Mucosa of stomach (tissue), 1 donor: Measurements from ENCODE around the gene TMEM116.
"Not testable (repeated sequence)": the region's sequence is repeated elsewhere in the genome, so short reads cannot be mapped to it uniquely, and the experiment has no call there.

Experiments used
- H3K27me3 ChIP-seq: one replicate; pipeline ENCODE4 v1.7.0; 2013; ENCODE audit warnings: mild to moderate bottlenecking, low read length; ENCODE audit not compliant: control insufficient read depth, insufficient read depth
- H3K36me3 ChIP-seq: one replicate; pipeline ENCODE4 v1.7.0; 2013; ENCODE audit warnings: low read length; ENCODE audit not compliant: control insufficient read depth, insufficient read depth
- H3K4me1 ChIP-seq: one replicate; pipeline ENCODE4 v1.7.0; 2013; ENCODE audit warnings: mild to moderate bottlenecking, low read length; ENCODE audit not compliant: control insufficient read depth, insufficient read depth
- H3K4me3 ChIP-seq: one replicate; pipeline ENCODE4 v1.7.0; 2013; ENCODE audit warnings: low read length
- H3K9ac ChIP-seq: one replicate; pipeline ENCODE4 v1.7.0; 2013; ENCODE audit warnings: mild to moderate bottlenecking, low read length, moderate library complexity
- H3K9me3 ChIP-seq: one replicate; pipeline ENCODE4 v1.7.0; 2013; ENCODE audit warnings: mild to moderate bottlenecking, low read length, moderate library complexity; ENCODE audit not compliant: control insufficient read depth
- donor health status: Pancreatic carcinoma.

Gene TMEM116

DNA sequence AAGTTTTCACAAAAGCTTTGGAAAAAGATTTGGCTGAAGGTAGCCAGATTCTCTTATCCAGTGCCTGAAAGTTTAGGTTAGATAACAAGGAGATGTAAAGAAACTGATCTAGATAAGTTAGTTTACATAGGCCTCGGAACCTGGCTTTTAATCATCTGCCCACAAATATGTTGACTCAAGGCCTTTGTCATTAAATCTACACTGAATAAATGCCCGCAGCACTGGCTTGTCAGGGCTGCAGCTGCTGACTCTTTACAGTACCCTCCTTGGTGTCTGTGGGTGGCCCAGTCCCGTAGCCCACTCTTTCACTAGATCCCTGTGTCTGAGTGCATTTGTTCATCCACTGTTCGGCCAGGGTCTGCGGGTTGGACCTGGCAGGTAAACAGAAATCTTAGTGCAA lies 58.0 kb downstream of the TMEM116 start:
- Histone ChIP-seq H3K4me1 (no peaks in the 10 kb centered on the region), H3K9me3 (no peaks in the 10 kb centered on the region), H3K9ac (no peak overlapping the region), H3K36me3 (no peaks in the 10 kb centered on the region), H3K27me3 (no peaks in the 10 kb centered on the region), H3K4me3 (no peak overlapping the region)

DNA sequence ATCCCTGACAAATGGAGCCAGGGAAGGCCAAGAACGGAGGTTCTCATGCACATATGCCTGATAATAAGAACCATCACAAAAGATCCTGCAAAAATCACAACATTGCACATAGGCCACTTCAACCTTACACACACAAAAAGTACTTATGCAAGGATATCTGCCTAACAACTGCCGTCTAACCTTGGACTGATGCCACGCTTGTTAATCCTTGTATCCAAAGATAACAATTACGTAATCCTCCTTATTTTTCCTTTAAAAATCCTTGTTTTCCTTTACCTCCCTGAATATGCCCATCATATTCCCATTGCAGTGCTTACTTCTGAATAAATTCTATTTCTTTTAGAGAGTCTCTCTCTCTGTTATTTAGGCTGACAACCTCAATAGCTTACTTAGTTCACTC lies 59.5 kb downstream of the TMEM116 start:
- Histone ChIP-seq H3K9me3 (no peaks in the 10 kb centered on the region), H3K36me3 (no peaks in the 10 kb centered on the region), H3K4me3 (no peak overlapping the region), H3K27me3 (no peaks in the 10 kb centered on the region), H3K4me1 (no peaks in the 10 kb centered on the region), H3K9ac (no peak overlapping the region)

DNA sequence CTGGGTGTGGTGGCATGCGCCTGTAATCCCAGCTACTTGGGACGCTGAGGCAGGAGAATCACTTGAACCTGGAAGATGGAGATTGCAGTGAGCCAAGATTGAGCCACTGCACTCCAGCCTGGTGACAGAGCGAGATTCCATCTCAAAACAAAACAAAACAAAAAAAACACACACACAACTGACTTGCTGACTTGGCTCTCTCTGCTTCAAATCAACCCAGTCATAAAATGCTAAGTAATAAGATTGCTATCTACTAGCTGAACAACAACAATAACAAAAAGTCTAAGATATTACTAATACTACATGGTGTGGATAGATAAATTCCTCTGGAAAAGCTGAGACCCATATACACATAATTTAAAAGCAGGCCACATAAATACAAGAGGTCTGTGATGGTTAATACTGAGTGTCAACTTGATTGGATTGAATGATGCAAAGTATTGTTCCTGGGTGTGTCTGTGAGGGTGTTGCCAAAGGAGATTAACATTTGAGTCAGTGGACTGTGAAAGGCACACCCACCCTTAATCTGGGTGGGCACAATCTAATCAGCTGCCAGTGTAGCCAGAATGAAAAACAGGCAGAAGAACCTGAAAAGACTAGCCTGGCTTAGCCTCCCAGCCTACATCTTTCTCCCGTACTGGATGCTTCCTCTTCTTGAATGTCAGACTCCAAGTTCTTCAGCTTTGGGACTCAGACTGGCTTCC lies 60.7 kb downstream of the TMEM116 start:
- H3K9ac ChIP-seq, H3K36me3 ChIP-seq, H3K4me3 ChIP-seq, H3K27me3 ChIP-seq, H3K4me1 ChIP-seq, H3K9me3 ChIP-seq: not testable (repeated sequence)

DNA sequence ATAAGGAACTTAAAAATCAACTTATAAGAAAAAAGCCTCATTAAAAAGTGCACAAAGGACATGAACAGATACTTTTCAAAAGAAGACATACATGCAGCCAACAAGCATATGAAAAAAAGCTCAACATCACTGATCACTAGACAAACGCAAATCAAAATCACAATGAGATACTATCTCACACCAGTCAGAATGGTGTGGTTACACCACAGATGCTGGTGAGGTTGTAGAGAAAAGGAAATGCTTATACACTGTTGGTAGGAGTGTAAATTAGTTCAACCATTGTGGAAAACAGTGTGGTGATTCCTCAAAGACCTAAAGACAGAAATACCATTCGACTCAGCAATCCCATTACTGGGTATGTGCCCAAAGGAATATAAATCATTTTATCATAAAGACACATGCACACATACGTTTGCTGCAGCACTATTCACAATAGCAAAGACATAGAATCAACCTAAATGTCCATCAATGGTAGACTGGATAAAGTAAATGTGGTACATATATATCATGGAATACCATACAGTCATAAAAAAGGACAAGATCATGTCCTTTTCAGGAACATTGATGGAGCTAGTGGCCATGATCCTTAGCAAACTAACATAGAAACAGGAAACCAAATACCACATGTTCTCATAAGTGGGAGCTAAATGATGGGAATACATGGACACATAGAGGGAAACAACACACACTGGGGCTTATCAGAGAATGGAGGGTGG lies 61.8 kb downstream of the TMEM116 start:
- not testable (repeated sequence) for H3K4me3 ChIP-seq, H3K36me3 ChIP-seq, H3K4me1 ChIP-seq, H3K27me3 ChIP-seq, H3K9ac ChIP-seq, H3K9me3 ChIP-seq

DNA sequence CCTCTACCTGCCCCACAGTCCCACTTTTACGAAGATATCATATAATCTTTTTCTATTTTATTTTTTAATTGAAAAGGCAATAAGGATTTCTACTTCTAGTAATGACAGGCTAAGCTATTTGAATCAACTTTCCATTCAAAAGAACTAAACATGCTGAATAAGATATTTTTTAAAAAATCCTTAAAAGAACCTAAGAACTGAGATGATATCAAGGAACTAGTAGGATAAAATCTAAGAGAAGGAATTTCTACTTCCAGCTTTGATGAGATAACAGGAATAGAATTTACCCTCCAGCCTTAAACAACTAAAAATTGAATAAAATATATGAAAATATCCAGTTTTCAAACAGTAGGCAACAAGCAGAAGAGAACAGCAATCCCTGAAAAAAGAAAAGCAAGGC lies 69.0 kb downstream of the TMEM116 start:
- Histone ChIP-seq H3K27me3 (no peaks in the 10 kb centered on the region), H3K4me3 (no peak overlapping the region), H3K36me3 (no peaks in the 10 kb centered on the region), H3K4me1 (peaks cover 4% of the 10 kb centered on the region), H3K9me3 (no peaks in the 10 kb centered on the region), H3K9ac (no peak overlapping the region)

DNA sequence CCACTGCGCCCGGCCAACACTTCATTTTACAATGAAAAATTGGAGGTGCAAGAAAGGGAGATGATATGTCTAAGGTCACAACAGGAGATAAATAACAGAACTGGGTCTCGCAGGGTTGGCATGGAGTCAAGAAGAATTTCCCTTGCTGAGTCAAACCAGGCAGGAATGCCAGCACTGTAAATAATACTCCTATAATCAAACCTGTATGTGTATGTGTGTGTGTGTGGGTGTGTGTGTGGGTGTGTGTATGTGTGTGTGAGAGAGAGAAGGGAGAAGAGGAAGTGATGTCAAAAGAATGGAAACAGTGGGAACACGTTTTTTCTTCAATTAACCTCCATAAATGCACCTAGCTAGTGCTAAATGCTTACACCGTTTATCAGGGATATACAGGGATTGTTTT lies 70.4 kb downstream of the TMEM116 start:
- no peaks in the 10 kb centered on the region for H3K9me3 ChIP-seq

DNA sequence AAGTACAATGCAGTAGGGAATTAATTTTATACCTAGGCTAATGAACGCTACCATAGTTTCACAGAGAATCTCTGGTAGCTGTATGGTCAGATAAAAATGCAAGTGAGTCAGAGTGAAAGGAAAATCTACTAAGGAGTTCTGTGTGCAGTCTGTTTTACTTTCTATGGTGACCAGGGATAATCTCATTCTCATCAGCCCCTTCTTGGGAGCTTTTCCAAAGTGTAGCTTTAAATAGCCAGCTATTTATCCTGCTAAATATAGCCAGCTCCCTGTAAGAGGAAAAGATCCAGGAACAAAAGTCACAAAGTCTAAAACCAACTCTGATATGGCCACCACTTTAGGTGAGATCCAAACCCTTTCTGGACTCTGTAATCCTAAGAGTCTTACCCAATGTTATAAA lies 75.5 kb downstream of the TMEM116 start:
- no peak overlapping the region for H3K9ac ChIP-seq
- H3K9me3 ChIP-seq, result no peaks in the 10 kb centered on the region
- H3K4me1 ChIP-seq, result no peaks in the 10 kb centered on the region
- H3K36me3 ChIP-seq, result no peaks in the 10 kb centered on the region
- H3K4me3 ChIP-seq, result no peak overlapping the region
- H3K27me3 ChIP-seq, result no peaks in the 10 kb centered on the region

More for the DNA sequence above, 70.4 kb downstream of the TMEM116 start:
- Histone ChIP-seq H3K9ac (no peak overlapping the region), H3K4me1 (peaks cover 4% of the 10 kb centered on the region), H3K36me3 (no peaks in the 10 kb centered on the region), H3K27me3 (no peaks in the 10 kb centered on the region), H3K4me3 (no peak overlapping the region)

DNA sequence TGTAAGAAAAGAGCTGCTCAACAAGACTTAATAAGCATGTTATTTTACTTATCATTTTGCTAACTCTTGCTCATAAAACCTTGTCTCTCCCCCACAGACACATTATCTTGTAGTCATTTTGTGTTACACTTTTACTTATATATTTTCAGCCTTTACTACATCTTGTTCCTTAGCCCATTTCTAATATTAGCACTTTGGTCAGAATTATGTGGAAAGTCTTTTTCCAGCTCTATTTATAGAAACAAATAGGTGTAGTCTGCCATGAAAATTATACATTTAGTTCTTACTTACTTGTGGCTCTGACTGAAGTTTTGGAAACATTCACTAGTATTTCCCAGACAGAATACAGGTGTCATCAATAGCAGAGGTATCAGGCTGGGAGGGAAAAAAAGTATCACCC lies 76.1 kb downstream of the TMEM116 start:
- no peaks in the 10 kb centered on the region for H3K27me3 ChIP-seq
- no peak overlapping the region for H3K9ac ChIP-seq
- no peaks in the 10 kb centered on the region for H3K9me3 ChIP-seq
- no peaks in the 10 kb centered on the region for H3K36me3 ChIP-seq
- H3K4me3 ChIP-seq, result no peak overlapping the region
- H3K4me1 ChIP-seq, result no peaks in the 10 kb centered on the region

DNA sequence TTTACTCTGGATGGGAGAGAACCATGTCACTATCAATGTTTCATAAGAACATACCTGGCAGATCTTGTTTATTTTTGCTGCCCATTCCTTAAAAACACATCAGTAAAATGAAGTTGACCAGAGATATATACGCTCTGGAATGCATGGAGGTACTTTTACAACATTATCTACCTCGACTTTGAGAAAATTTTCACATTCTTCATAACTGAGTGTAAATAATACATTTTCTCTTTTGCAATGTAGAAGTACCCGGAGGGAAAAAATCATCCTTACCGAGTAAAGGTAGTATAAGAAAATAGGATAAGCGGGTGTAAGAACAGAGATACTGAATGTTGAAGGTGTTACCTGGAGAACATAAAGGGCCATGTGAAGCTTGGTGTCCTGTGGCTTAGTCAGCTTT lies 80.7 kb downstream of the TMEM116 start:
- H3K9ac ChIP-seq, result no peak overlapping the region
- H3K27me3 ChIP-seq, result no peaks in the 10 kb centered on the region
- H3K9me3 ChIP-seq, result no peaks in the 10 kb centered on the region
- H3K4me3 ChIP-seq, result no peak overlapping the region
- no peaks in the 10 kb centered on the region for H3K36me3 ChIP-seq
- H3K4me1 ChIP-seq, result no peaks in the 10 kb centered on the region

DNA sequence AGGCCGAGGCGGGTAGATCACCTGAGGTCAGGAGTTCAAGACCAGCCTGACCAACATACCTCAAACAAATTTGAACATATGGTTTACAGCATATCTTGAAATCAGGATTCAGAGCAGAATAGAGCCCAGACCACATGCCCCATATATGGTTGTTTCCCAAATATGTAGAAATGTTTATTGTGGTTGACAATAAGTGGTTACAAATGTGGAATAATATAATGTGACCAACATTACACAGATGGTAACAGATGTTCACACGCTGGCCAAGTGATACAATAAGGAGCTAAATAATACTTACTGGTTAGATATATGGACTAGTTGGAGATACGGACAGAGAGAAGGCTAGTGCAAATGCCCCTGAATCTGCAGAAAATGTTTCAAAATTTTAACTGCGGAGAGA lies 85.6 kb downstream of the TMEM116 start:
- Histone ChIP-seq H3K9me3 (no peaks in the 10 kb centered on the region), H3K9ac (no peak overlapping the region), H3K36me3 (no peaks in the 10 kb centered on the region), H3K4me3 (no peak overlapping the region), H3K4me1 (no peaks in the 10 kb centered on the region), H3K27me3 (no peaks in the 10 kb centered on the region)

DNA sequence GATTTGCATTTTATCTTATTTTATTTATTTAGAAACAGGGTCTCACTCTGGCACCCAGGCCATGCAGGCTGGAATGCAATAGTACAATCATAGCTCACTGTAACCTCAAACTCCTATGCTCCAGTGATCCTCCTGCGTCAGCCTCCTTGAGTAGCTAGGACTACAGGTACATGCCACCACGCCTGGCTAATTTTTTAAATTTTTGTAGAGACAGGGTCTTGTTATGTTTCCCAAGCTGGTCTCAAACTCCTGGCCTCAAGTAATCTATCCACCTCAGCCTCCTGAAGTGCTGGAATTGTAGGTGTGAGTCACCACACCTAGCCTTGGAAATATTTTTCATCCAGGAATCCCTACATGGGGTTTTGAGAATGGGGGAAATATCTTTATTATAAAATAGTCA lies 86.3 kb downstream of the TMEM116 start:
- no peaks in the 10 kb centered on the region for H3K4me1 ChIP-seq
- H3K27me3 ChIP-seq, result no peaks in the 10 kb centered on the region
- no peak overlapping the region for H3K4me3 ChIP-seq
- H3K9ac ChIP-seq, result no peak overlapping the region
- no peaks in the 10 kb centered on the region for H3K9me3 ChIP-seq
- no peaks in the 10 kb centered on the region for H3K36me3 ChIP-seq

DNA sequence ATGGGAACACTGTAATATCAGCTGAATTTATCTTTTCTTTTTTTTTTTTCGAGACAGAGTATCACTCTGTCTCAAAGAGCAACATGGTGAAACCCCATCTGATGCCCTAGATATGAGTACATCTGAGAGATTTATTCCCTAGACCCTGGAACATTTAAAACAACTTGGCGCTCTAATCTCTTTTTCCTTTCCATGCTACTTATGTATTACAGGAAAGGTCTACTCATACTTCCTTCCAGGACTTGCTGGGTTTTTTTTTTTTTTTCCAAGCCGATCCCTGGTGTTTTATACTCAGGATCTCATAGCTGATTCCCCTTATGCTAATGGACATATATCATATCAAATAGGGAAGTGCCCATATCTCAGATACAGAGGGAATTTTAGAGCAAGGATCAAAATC lies 87.8 kb downstream of the TMEM116 start:
- no peak overlapping the region for H3K9ac ChIP-seq
- no peaks in the 10 kb centered on the region for H3K9me3 ChIP-seq
- no peak overlapping the region for H3K4me3 ChIP-seq
- H3K27me3 ChIP-seq, result no peaks in the 10 kb centered on the region
- no peaks in the 10 kb centered on the region for H3K4me1 ChIP-seq
- no peaks in the 10 kb centered on the region for H3K36me3 ChIP-seq
